GM18520 (cell line): ENCODE data around the gene HABP4.
"Not testable (repeated sequence)": the region's sequence is repeated elsewhere in the genome, so short reads cannot be mapped to it uniquely, and the experiment has no call there.

Source experiments
- ATAC-seq: cut with Tn5 transposase; IDR thresholded peaks from one replicate; pipeline ENCODE4 v1.9.1; 2021; ENCODE audit not compliant: unreplicated experiment

HABP4 gene

GRCh38 chr9:96495341-96495740 is 45.4 kb downstream of the HABP4 start:
- ATAC-seq: no peak

- ATAC-seq: no peak
Observed at GRCh38 chr9:96496368-96497116, 46.6 kb downstream of the HABP4 start.

- no peak for ATAC-seq
Observed at GRCh38 chr9:96497117-96497399, 47.1 kb downstream of the HABP4 start.

GRCh38 chr9:96498796-96499195 is 48.8 kb downstream of the HABP4 start:
- ATAC-seq: no peak

GRCh38 chr9:96499257-96499656 is 49.3 kb downstream of the HABP4 start:
- no peak for ATAC-seq

- no peak for ATAC-seq
Observed at GRCh38 chr9:96500696-96501632, 51.0 kb downstream of the HABP4 start.

- no peak for ATAC-seq
Observed at GRCh38 chr9:96501633-96502538, 51.9 kb downstream of the HABP4 start.

GRCh38 chr9:96502539-96503373 is 52.8 kb downstream of the HABP4 start:
- ATAC-seq: no peak

GRCh38 chr9:96503374-96503748 is 53.4 kb downstream of the HABP4 start:
- ATAC-seq: not testable (repeated sequence)

GRCh38 chr9:96503918-96504317 is 53.9 kb downstream of the HABP4 start:
- no peak for ATAC-seq

- no peak for ATAC-seq
Observed at GRCh38 chr9:96505316-96505991, 55.5 kb downstream of the HABP4 start.

- no peak for ATAC-seq
Observed at GRCh38 chr9:96508227-96508940, 58.4 kb downstream of the HABP4 start.

- ATAC-seq: no peak
Observed at GRCh38 chr9:96509026-96509425, 59.1 kb downstream of the HABP4 start.

GRCh38 chr9:96509848-96510247 is 59.9 kb downstream of the HABP4 start:
- no peak for ATAC-seq

GRCh38 chr9:96510258-96510657 is 60.3 kb downstream of the HABP4 start:
- ATAC-seq: no peak

- ATAC-seq: no peak
Observed at GRCh38 chr9:96512240-96512639, 62.3 kb downstream of the HABP4 start.

GRCh38 chr9:96513622-96514021 is 63.7 kb downstream of the HABP4 start:
- ATAC-seq: no peak

GRCh38 chr9:96514108-96514799 is 64.3 kb downstream of the HABP4 start:
- no peak for ATAC-seq

GRCh38 chr9:96514800-96515158 is 64.8 kb downstream of the HABP4 start:
- ATAC-seq: no peak
